ENCODE results near the gene CHRNB1.

CHRNB1 gene

DNA sequence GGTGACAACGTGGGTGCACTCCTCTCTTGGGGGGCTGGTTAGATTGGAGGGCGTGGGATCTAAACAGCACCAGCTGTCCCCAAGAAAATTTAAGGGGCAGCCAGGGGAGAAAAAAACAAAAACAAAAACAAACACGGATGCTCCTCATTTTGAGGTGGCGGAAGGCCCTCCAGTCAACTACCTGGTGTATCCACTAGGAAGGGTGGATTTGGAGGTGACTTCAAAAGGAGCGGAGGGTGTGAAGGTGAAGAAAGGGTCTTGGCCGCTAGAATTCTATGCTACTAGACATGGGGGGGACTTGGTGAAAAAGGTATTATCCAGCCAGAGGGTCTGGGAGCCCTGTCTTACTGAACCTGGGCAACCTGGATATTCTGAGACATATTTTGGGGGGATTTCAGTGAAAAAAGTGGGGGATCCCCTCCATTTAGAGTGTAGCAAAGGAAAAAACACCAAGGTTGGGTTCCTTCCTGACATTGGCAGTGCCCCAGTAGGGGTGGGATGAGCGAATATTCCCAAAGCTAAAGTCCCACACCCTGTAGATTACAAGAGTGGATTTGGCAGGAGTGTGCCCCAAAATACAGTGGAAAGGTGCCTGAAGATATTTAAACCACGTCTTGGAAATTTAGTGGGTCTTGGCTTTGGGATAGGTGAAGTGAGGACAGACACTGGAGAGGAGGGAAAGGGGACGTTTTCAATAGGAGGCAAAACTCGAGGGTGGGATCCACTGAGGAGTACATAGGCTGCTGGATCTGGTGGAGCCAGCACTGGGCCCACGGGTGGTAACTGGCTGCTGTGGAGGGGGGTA lies 6.0 kb upstream of the CHRNB1 start:
- no peak for DNase-seq

DNA sequence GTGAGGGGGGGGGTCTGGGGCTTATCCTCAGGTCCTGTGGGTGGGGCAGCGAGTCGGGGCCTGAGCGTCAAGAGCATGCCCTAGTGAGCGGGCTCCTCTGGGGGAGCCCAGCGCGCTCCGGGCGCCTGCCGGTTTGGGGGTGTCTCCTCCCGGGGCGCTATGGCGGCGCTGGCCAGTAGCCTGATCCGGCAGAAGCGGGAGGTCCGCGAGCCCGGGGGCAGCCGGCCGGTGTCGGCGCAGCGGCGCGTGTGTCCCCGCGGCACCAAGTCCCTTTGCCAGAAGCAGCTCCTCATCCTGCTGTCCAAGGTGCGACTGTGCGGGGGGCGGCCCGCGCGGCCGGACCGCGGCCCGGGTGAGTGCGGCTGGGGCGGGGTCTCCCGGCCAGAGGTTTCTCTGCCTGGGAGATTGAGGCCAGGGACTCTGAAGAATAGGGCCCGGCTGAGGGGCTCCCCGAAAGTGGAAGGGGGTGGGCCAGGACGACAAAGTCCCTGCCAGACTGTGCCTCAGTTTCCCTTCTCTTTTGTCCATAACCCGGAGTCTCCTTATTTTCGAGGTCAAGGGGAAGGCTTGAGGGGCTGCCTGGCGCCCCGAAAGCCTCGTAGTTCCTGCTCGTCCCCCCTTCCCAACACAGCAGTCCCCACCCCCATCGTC lies 5.3 kb upstream of the CHRNB1 start, which contains the start of gene FGF11:
FGF11 (plus strand) TSS at position 51 of the 651 bp plus-strand sequence; CDS start at position 160, 109 bp downstream.
- DNase-seq: no peak

DNA sequence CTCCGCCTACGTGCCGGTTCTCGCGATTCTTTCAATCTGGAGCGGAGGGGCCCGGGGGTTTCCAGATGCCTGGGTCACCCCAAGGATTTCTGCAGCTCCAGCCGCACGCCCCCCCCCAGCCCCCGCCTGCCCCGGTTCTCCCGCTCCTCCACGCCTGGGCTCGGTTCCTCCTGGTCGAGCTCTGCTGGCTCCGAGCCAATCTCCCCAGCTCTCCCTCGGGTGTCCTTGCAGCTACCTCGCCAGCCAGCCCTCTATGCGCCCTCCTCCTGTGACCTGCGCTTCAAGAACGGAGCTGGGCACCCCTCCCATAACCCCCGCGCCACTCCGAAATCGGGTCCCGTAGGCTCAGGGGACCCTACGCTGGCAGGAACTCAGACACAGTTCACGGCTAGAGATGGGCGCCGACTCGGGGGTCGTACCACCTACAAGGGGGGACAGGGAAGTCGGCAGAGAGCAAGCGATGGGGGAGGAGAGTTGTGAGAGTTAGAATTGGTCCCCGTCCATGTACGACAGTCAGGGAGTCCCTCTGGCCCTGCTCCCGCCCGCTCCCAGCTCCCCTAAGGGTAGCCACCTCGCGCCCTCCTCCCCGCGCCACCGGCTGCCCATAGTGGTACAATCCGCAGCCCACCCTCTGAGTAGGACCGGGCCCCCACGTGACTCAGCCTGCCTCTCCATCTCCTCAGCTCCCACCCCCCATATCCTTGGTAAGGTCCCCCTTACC lies 4.6 kb upstream of the CHRNB1 start:
- peak in 1 of 2 donors; percentile 27 for DNase-seq

DNA sequence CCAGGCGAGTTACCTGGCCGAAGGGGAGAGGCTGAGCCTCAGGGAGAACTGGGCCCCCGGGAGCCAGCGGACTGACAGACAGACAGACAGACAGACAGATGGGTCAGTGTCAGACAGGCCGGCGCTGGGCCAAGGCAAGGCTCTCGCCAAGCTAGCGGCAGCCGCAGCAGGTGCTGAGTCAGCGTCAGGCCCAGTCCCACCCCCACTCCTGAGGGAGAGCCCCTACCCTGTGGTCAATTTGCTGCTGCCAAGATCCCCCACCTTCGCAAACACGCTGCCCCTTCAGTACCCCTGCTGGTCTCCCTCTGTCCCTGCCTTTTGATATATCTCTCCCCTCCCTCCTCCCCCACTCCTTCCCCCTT lies 4.0 kb upstream of the CHRNB1 start:
- DNase-seq: no peak

DNA sequence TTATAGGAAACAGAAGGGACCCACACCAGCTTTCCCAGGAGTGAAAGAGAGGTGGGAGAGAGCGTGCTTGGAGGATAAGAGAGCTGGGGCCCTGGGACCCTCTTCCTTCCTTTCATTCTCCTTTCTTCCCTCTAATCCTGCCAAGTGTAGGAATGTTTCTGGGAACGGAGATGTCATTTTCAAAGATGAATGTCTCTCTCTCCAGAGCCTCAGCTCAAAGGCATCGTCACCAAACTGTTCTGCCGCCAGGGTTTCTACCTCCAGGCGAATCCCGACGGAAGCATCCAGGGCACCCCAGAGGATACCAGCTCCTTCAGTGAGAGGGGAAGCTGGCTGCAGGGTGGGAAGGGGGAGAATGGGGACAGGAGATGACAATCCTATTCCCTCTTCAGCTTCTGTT lies 3.6 kb upstream of the CHRNB1 start:
- no peak for DNase-seq

DNA sequence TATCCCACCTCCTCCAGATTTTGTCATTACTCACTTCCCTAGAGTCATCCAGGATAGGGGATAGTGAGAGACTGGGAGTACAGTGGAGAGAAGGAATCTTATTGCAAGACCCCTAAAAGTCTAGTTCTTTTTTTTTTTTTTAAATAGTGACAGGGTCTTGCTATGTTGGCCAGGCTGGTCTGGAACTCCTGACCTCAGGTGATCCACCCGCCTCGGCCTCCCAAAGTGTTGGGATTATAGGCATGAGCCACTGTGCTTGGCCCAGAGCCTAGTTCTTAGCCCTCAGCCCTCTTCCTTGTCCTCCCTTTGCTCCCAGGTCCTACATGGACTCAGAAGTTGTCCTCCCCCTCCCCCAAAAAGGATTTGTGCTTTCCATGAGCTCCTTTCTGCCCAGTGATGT lies 2.7 kb upstream of the CHRNB1 start:
- no peak for DNase-seq

DNA sequence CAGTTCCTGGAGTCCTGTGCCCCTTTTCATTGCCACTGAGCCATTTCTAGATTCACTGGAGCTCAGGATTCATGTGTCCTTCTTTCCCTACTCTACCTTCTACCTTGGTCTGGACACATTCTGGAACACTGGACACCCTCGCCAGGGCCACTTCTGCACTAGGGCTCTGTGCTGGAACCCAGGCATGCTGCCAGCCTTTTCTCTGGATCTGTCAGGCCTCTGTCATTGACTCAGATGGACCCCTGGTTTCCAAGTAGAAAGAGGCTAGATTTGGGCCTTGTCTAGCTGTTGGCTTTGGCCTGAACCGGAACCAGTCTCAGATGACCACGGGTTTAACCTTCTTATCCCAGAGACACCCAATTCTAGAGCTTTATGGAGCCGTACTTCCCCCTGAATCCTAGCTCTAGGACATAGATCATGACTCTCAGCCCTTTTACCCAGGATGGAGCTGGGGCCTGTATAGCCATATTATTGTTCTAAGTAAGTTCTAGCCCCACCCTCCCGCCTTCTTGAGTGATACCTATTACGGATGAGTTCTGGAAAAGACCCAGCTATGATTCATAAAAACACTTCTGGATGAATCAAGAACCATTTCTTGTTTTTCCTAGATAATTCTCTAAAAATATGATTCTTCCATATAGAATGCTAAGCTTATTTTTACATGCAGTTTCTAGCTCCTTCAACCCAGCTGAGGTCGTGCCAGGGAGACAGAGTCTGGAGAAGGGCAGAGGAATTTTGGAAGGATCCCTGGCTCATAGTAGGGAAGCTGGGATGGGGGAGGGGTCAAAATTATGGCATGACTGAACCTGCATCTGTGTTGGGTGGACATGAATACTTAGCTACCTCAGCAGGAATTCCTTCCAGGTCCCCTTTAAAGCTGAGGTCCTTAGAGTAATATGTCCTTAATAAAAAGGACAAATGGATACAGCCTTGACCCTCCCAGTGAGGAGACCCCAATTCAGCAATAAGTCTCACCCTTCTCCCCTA lies 1.1 kb upstream of the CHRNB1 start:
- DNase-seq: no peak

DNA sequence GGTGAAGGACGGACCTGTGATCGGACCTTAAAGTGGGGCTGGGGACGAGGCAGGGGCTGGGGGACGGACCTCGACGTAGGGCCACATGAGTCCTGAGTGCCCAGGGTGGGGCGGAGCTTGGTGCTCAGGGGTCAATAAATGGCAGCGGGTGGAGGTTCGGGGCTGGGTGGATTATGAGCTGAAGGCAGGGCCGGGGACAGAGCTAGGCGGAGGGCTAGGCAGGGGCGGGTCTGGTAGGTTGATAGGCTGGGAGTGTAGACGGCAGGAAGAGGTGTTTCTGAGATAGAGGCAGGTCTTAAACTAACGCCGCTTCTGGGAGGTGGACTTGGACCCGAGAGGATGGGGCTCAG lies 733 bp downstream of the CHRNB1 start:
- no peak for DNase-seq

DNA sequence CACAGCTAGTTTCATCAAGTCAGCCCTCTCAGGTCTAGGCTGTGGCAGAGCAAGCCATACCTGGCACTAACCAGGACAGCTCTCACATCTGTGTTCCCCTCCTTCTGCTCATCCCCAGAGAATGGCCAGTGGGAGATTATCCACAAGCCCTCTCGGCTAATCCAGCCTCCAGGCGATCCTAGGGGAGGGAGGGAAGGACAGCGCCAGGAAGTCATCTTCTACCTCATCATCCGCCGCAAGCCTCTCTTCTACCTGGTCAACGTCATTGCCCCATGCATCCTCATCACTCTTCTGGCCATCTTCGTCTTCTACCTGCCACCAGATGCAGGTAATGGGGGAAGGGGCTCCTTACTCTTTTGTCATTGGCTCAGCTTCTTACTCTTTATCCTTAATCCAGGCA lies 3.6 kb downstream of the CHRNB1 start:
- no peak for DNase-seq

DNA sequence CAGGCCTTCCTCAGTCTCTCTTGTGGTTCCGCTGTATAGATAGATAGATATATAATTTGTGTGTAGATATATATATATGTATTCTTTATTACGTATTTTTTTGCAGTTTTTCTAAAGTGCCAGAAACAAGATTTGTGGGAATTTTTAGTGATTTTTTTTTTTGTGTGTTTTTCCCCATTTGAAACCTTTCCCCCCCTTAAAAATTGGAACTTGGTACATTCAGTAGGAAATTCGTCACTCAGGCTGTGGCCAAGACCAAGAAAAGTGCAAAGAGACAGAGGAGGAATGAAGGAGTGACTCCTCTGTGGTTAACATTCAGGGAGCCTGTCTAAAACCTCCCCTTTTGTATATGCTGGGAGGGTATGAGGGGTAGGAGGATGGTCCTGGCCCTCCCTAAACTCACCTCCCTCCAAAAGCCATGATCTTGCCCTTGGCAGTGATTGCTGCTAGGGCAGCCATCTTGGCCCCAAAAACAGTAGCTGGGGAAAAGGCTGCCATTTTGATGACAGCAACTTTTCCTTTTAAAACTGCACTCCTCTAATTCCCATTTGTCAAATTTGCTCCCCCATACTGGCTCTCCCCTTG lies 15.2 kb downstream of the CHRNB1 start:
- DNase-seq: no peak

DNA sequence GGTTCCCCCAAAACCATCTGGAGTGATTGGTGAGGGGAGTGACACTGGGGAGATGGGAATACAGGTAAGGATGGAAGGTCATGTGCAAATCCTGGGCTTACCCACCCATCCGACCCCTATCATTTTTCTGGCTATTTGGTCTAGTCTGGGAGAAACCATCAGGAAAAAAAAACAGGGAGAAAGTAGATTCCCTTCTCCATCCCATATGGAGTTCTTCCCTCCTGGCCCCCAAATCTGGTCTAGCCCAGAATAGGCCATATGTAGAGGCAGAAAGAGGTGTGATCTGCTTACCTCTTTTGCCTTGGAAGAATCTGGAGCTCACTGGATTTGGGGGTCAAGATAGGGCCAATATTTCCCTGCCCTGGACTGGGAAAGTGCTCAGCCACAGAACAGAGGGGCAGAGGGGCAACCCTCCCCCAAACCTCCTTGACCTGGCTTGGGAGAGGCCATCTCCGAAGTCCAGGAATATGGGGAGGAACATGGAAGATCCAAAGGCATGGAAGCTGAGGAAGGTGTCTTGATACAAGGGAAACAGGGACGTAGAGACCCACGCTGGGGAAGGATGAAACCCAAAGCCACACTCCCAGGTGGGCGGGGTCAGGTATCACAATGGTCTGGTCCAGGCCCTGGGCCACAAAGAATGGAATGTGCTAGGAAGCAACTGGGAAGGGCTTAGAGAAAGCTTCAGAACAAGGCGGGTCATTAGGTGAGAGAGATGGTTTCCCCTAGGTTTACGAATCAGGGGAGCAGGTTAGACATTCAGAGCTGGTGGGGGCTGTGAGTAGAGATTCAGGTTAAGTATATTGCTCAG lies 16.2 kb downstream of the CHRNB1 start:
- no peak for DNase-seq

DNA sequence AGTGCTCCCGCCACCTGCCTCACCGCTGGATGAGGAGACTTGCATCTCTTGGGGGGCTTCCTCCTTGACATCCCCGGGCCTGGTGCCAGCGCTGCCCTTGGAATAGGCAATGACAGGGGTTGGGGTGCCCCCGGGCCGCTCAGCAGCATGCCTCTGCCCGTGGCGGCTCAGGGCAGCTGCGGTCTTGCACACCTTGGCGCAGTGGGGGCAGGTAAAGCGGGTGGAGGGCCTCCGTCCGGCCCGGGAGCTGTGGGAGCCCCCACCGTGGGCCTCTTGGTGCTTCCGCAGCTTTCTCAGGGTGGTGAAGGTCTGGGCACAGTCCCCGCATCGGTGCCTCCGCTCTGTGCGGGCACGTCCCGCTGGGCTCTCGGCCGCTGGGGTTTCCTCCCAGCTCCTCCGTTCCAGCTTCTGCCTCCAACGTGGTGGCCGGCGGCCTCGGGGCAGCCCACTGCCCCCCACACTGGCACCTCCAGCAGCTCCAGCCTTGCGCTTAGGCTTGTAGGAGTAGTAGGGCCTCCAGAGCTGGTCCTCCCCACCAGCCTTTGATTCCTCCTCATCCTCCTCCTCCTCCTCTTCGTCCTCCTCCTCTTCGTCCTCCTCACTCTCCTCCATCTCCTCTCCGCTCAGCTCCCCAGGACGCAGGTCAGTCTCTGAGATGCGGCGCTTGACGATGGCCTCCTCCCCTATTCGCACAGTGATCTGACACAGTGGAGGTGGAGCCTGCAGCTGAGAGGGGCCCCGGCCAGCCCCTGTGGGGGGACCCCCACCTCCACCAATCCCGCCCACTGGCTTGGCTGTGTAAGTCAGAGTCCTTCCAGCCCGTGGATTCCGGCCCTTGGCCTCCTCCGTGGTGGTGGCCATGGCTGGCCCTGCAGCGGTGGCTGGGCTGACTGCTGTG lies 17.9 kb downstream of the CHRNB1 start:
- no peak for DNase-seq

DNA sequence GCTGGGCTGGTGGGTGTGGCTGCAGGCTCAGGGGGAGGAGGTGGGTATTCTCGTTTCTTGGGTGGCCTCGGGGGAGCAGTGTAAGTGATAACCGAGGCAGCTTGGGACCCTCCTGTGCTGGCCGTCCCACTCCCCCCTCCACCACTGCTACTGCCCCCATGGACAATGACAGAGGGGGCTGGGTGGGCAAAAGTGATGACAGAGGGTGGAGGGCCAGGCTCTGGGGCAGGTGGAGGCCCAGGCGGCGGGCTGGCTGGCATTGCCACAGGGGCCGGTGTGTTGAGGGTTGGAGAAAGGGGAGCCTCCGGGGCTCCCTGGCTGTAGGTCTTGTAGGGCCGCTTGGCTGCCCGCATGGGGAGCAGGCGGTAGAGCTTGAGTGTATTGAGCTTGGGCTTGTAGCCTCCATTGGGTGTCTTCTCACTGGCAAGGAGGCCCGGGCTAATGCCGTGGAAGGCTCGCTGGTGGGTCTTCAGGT lies 18.5 kb downstream of the CHRNB1 start:
- no peak for DNase-seq

DNA sequence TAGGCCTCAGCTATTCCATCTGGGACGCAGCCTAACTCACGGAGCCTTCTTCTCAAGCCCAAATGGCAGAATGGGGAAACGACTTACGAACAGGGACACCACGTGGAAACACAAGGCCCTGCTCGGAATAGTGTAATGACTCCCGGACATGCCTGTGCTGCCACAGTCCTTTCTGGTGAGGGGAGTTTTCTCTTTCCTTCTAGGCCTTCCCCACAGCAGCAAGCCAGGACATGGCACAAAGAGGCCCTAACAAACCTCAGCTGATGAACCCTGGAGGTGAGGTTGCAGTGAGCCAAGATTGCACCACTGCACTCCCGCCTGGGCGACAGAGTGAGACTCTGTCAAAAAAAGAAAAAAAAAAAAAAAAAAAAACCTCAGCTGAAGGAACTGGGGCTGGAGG lies 19.2 kb downstream of the CHRNB1 start:
- no peak for DNase-seq

DNA sequence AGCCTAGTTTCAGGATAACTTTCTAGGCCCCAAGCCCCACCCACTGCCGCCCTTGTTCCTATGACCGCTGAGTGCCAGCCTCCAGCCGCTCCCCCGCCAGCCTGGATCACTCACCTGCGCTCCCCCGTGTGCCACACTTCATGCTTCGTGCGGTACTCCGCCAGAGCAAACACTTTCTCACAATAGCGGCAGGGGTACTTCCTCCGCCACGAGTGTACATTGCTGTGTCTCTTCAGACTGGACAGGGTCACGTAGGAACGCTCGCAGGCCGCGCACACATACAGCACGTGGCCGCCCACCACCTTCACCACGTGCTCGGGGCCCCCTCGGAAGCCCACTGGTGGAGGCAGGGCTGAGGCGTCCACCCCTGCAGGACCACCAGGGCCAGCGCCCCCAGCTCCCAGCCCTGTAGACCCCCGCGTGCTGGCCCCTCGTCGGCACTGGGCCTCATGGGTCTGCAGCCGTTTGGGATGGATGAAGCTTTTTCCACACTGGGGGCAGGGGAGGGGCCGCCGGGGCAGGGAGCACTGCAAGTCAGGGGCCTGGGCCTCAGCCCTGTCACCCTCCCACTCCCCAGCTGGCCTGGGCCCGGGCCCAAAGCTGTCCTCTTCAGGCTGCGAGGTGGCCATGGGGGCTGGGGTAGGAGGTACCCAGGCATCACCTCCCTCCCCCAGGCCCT lies 20.9 kb downstream of the CHRNB1 start:
- no peak for DNase-seq

DNA sequence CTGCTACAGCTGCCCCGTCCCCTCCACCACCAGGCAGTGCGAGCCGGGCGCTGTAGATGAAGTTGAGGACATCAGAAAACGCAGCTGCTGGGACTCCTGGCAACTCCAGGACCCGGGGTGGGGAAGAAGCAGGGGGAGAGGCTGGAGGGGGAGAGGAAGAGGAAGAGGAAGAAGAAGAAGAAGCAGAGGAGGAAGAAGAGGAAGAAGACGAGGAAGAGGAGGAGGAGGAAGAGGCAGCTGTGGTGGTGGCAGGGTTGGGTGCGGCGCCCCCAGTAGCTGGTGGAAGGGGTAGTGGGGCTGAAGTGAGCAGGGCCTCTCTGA lies 21.4 kb downstream of the CHRNB1 start:
- DNase-seq: no peak

DNA sequence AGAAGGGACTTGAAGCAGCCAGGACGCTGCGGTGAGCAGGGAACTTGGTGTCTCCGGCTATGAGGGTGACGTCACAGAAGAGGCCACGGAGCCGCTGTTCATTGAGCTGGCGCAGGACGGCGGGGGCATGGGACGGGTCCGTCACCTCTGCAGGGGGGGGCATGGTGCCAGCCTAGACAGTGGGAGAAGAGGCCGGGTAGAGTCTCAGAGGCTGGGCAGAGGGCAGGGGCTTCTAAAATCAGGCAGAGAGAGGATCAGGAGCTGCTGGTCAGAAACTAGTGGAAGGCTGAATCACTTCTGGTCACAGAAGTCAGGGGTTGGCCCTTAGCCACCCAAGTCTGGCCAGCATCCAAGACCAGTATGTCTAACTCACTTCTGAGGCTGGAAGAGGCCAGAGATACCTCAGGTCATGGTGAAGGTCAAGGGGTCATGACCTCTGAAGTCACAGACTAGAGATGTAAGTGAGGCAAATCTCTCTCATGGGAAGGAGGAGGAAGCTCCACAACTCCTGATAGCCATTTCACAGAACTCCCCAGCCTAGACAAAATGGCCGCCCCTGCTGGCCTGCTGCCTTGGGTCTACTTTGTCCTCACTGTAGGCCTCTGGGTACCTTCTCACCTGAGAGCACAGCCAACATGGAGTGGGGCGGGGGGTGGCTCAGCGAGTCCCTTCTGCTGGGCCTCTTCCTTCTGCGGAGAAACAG lies 21.9 kb downstream of the CHRNB1 start:
- DNase-seq: peak; percentile 62 to 74

DNA sequence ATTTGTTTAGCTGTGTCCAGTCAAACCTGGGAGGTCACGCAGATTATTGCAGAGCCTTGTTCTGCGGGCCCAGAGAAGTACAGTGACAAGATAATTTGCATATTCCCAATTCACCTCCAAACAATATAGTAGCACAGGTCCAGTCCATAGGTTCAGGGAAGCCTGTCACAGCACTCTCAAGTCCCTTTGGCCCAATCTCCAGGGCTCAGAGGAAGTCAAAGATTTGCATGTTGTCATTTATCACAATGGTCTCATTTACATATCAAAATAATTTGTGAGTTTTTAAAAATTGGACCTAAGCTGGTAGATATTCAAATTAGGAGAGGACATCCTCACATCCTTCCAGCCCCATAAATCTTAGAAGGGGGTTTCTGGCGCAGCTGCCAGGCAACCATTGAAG lies 22.6 kb downstream of the CHRNB1 start:
- DNase-seq: no peak

DNA sequence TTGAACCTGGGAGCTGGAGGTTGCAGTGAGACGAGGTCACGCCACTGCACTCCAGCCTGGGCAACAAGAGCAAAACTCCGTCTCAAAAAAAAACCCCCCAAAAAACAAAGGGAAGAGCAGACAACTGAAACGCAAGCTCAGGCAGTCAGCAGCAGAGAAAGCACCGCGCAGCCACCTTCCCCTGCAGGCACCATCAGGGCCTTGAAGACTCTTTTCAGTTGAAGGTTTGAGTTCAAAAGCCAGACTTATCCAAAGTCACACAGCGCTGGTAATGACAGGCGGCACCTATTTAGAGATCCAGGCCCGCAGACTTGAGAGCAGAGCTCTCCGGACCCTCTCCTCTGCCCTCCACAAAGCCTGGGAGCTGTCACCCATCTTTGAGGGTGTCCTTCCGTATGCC lies 23.4 kb downstream of the CHRNB1 start:
- no peak for DNase-seq
